GM20431 (cell line): ENCODE results near the gene DHDH.

Source experiments
- in situ Hi-C: fragments of 300-500 bp; cut with MseI, MboI; formaldehyde crosslinking; loops from one replicate; pipeline ENCODE4 v1.15.0; 2020; ENCODE audit warnings: low sequenced_read_pairs; ENCODE audit not compliant: unreplicated experiment

DHDH gene

DNA sequence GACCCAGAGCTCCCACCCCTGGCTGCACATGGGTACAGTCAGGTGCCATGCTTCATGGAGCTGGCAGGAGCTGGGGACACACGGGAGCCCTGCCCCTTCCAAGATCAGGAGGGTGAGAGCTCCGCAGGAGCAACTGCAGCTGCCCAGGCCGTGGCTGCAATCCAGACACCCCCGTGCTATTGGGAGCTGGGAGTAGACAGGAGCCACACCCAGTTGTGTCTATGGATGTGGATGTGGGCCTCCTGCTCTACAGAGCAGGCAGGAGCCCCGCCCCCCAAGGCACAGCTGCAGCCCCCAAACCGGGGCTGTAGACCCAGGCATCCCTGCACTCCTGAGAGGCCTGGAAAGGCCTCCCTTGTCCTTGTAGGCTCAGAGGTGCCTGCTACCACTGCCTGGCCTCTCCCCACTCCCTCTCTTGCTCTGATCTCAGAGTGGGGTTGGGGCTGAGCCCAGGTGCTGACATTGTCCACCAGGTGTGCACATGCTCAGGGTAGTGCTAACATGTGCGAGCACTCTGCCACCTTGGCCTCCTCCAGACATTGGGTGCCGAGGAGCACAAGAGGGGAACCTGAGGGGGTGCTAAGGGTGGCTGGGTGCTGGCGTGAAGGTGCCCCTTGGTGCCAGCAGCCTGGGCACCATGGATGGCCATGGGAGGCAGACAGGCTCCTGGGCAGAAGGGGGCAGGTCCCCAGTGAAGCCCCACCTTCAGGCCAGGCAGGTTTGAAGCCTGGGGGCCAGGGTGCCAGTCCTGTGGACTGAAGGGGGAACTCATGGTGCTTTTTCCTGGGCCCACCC is 13.2 kb downstream of the DHDH start:
- in situ Hi-C loops = no loop called here

- in situ Hi-C loops = no loop called here
These were observed 13.7 kb downstream of the DHDH start for GRCh38 chr19:48947258-48947542.

DNA sequence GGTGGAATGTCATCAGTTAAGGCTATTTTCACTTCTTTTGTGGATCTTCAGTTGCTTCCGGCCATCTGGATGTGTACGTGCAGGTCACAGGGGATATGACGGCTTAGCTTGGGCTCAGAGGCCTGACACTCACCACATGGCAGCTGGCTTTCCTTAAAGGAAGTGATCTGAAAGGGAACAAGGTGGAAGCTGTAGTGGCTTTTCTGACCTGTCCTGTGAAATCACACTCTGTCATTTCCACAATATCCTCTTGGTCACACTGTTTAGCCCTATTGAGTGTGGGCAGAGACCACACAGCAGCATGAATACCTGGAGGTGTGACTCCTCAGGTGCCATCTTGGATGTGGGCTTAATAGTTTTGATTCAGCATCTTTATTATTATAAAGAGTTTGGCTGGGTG is 16.7 kb downstream of the DHDH start:
- in situ Hi-C loops = no loop called here

DNA sequence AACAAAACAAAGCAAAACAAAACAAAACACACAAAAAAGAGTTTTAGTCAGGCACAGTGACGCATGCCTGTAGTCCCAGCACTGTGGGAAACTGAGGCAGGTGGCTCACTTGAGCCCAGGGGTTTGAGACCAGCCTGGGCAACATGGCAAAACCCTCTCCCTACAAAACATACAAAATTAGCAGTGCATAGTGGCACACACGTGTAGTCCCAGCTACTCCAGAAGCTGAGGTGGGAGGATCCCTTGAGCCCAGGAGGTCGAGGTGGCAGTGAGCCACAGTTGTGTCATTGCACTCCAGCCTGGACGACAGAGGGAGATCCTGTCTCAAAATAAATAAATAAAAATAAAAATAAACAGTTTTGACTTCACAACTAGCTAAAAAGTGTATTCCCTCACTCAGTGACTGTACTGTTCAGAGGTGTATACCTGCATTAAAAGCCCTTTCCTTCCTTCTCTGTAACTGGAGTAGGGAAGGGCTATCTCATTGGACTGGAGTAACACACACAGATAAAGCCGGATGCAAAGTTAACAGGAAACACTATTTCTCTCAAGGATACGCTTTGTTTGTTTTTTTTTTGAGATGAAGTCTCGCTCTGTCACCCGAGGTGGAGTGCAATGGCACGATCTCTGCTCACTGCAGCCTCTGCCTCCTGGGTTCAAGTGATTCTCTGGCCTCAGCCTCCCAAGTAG is 17.5 kb downstream of the DHDH start:
- in situ Hi-C loops = no loop called here

GRCh38 chr19:48953141-48953540 is 19.6 kb downstream of the DHDH start:
- in situ Hi-C loops = no loop called here

DNA sequence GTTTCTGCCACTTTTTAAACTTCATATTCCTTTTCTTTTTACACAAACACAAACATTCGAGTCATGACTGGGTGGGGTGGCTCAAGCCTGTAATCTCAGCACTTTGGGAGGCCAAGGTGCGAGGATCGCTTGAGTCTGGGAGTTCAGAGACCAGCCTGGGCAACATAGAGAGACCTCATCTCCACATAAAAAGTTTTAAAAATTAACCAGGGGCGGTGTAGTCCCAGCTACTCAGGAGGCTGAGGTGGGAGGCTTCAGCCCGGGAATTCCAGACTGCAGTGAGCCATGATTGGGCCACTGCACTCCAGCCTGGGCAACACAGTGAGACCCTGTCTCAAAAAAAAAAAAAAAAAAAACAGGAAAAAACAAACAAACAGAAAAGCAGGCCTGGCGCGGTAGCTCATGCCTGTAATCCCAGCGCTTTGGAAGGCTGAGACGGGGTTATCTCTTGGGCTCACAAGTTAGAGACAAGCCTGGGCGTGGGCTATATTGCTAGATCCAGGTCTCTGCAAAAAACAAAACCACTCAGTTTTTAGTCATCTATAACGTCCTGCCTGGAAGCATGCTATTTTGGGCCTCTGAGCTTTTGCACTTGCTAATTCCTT is 20.6 kb downstream of the DHDH start:
- in situ Hi-C loops = no loop called here

GRCh38 chr19:48954595-48955307 is 21.3 kb downstream of the DHDH start, which contains the start of gene BAX:
Gene BAX (plus strand): TSS chr19:48954875. CDS start chr19:48954929, 54 bp downstream.
- in situ Hi-C loops = no loop called here

DNA sequence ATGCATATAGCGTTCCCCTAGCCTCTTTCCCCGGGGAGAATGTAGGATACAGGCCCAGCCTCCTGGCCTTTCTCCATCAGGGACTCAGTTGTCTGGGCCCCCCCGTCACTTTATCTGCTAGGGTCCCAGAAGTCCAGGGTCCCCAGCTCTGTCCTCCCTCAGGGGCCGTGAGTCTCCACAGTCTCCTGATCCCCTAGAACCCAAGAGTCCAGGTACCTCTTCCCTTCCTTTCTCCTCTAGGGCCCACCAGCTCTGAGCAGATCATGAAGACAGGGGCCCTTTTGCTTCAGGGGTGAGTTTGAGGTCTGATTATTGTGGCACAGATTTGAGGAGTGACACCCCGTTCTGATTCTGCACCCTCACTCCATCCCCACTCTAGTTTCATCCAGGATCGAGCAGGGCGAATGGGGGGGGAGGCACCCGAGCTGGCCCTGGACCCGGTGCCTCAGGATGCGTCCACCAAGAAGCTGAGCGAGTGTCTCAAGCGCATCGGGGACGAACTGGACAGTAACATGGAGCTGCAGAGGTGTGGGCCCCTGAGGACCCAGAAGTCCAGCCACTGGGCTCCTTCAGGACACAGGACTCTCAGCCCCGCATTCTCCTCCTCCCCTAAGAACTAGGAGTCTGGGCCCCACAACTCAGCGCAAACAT is 21.9 kb downstream of the DHDH start:
- in situ Hi-C loops = no loop called here

DNA sequence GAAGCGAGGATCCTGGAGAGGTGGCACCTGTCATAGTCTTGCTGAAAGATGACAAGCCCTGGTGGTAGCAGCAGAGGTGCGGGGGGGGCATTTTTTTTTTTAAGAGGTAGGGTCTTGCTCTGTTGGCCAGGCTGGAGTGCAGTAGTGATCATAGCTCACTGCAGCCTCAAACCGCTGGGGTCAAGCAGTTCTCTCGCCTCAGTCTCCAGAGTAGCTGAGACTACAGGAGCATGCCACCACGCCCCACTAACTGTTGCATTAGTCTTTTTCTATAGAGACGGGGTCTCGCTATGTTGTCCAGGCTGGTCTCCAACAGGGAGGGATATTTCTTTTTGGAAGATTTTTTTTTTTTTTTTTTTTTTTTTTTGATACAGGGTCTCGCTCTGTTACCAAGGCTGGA is 24.5 kb downstream of the DHDH start:
- in situ Hi-C loops = no loop called here

DNA sequence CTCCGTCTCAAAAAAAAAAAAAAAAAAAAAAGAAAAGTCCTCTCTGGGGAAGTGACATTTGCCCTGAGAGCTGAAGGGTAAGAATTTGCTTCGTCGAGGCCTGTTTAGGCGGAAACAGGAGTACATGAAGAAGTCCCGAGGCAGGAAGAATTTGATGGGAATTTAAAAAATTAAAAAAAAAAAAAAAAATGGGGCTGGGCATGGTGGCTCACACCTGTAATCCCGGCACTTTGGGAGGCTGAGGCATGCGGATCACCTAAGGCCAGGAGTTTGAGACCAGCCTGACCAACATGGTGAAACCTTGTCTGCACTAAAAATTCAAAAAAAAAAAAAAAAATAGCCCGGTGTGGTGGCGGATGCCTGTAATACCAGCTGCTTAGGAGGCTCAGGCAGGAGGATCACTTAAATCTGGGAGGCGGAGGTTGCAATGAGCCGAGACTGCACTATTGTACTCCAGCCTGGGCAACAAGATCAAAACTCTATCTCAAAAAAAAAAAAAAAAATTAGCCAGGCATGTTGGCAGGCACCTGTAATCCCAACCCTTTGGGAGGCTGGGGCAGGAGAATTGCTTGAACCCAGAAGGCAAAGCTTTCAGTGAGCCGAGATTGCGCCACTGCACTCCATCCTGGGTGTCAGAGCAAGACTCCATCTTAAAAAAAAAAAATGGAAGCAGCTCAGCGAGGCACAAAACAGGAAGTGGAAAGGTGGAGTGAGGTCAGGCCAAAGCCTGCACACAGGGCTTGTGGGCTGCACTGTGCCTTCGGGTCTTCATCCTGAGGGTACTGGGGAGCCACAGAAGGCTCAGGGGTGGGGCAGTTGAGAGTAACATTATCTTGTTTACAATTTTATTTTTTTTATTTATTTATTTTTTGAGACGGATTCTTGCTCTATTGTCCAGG is 26.1 kb downstream of the DHDH start:
- in situ Hi-C loops = no loop called here

GRCh38 chr19:48961051-48961649 is 27.7 kb downstream of the DHDH start:
- in situ Hi-C loops = no loop called here

DNA sequence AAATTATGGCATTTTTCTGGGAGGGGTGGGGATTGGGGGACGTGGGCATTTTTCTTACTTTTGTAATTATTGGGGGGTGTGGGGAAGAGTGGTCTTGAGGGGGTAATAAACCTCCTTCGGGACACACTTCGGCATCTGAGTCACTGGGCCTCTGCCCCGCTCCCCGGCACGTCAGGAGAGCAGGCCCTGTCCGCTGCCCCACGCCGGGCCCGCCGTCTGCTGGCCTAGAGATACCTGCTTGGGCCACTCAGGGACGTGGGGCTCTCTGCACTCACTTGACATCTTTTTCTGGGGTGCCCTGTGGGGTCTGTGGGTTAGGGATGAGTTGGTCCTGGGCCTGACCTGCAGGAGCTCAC is 28.2 kb downstream of the DHDH start:
- in situ Hi-C loops = no loop called here

DNA sequence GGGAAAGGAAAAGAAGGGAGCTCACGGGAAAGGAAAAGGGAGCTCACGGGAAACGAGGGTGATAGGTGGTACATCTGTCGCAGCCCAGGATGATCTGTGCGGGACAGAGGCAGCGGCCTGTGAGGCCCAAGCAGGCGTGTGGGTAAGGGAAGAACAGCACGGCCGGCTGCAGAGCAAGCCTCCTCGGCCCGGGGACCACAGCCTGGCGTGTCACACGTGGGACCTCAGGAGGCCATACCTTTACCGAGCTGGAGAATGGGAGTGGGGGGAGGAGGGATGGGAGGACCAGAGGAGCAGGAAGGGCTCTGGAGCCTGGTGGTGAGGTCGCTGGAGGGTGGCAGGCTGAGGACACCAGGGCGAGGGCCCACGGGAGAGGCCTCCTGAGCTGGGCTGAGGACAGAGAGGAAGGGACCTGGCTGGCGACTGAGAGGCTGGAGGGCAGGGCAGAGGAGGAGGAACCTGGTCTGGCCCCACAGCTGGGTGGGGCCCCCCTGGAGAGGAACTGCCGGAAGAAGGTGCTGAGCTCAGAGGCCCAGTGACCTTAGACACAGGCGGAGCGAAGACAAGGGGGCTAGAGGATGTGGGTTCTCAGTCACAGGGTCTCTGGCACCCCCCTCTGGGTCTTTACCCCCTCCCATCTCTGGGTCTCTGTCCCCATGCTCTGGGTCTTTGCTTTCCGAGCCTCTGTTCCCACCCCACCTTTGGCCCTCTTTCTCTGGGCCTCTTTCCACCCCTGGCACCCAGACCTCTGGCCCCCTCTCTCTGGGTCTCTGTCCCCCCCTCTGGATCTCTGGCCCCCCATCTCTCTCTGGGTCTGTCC is 28.7 kb downstream of the DHDH start:
- in situ Hi-C loops = no loop called here

DNA sequence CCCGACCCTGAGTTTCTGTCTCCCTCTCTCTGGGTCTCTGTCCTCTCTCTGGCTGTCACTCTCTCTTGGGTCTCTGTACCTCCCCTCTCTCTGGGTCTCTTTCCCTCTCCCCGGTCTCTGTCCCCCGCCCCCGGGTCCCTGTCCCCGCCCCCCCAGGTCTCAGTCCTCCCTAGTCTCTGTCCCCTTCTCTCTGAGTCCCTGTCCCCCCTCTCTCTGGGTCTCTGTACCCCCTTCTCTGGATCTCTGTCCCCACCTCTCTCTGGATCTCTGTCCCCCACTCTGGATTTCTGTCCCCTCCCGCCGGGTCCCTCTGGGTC is 29.3 kb downstream of the DHDH start:
- in situ Hi-C loops = no loop called here

DNA sequence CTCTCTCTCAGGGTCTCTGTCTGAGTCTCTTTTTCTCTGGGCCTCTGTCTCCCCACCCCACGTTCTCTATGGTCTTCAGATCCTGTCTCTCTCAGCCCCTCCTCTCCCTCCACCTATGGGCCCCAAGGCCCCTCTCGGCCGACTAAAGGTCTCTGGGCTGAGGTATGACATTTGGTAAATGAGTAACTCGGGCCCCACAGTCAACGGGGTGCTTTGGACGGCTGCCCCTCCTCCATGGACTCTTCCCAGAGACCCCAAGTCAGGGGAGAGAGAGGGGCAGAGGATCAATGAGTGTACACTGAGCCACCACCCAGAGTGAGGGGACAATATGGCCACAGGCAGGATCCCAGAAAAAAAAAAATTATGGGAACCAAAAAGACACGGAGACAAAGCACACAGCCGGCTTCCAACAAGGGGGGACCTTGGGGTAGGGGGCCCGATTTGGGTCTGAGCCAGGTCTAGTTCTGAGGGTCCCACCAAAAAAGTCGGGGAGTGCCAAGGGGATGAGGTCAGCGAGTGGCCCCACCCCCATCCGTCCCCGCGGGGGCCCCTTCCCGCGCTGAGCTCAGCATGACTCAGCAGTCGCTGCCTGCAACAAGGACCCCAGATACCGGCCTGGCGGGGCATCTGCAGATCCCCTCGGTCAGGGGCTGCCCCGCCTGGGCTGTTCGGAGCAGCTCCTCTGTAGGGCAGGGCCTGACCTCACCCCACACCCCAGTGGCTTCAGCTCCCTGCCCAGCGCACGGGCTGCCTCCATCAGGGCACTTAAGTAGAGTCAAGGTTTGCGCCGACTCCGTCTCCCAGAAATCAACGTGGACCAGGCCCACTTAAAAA is 30.1 kb downstream of the DHDH start:
- in situ Hi-C loops = no loop called here

DNA sequence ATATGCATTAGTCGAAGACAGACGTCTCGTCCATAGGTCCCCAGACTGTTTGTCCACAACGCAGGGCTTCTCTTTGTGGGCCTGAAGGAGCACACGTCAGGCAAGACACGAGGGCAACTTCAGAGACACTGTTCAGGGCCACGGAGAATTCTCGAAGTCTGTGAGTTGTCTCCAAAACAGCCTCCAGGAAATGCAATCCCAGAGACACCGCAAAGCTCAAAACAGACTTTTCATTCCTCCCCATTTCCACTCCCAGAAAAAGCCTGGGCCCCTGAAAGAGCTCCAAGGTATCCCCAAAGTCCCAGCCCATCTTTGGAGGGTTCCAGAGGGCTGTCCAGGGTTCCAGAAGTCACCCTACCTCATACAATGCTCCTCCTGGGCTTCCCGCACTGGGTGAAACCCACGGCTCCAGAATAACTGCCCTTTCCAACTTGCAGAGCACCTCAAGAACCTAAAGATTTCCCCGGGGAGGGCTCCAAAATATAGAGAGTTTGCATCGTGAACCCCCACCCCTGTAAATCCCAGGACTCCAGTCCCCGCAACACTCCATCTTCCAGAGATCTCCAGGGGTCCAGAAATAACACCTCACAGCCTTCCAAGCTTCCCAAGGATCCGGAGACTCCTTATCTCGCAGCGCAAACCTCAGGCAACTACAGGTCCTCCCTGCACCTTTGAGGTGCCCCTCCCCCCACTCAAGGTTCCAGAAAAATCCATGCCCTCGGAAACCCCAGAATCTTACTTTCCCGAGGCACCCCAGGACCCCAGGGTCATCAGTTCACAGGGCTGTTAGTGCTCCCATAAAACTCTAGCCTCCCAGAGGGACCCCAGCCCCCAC is 30.9 kb downstream of the DHDH start:
- in situ Hi-C loops = no loop called here
